H1 (cell line): ENCODE data around the gene TTC27. TPM values are rescaled to one million over a fixed set of nuclear protein-coding genes. Genes with fewer than 3 reads are reported as not detected.

ENCODE experiments used
- ASH2L ChIP-seq: fragments of 200-600, 300-600 bp; sonication (generic); IDR thresholded peaks from one replicate; pipeline ENCODE4 v1.7.1; 2017; ENCODE audit warnings: low read length
- BACH1 ChIP-seq: IDR thresholded peaks from 2 replicates; pipeline ENCODE4 v1.6.1; 2012; ENCODE audit warnings: low read length, improper control_type of control experiment
- CBX8 ChIP-seq: fragments of 300-800, 300-1000 bp; sonication (generic); IDR thresholded peaks from 2 replicates; pipeline ENCODE4 v1.7.1; 2016; ENCODE audit warnings: low read depth, low read length, borderline replicate concordance
- CEBPB ChIP-seq: IDR thresholded peaks from 2 replicates; pipeline ENCODE4 v1.6.1; 2012; ENCODE audit warnings: low read depth, low read length
- CHD2 ChIP-seq: IDR thresholded peaks from 2 replicates; pipeline ENCODE4 v1.6.1; 2012; ENCODE audit warnings: low read length, improper control_type of control experiment
- CREB1 ChIP-seq: IDR thresholded peaks from 2 replicates; pipeline ENCODE4 v1.6.1; 2012; ENCODE audit warnings: inconsistent platforms
- CTBP2 ChIP-seq: IDR thresholded peaks from 2 replicates; pipeline ENCODE4 v1.7.0; 2011; ENCODE audit warnings: borderline replicate concordance, mild to moderate bottlenecking, moderate library complexity, mixed read lengths, low read length; ENCODE audit not compliant: insufficient read depth, insufficient read length
- E2F6 ChIP-seq: IDR thresholded peaks from 2 replicates; pipeline ENCODE4 v1.6.1; 2012; ENCODE audit warnings: inconsistent platforms
- JUND ChIP-seq: IDR thresholded peaks from 2 replicates; pipeline ENCODE4 v1.6.1; 2011; ENCODE audit warnings: mild to moderate bottlenecking, improper control_type of control experiment, low read length
- MAFK ChIP-seq: IDR thresholded peaks from 2 replicates; pipeline ENCODE4 v1.6.1; 2012; ENCODE audit warnings: low read depth, mild to moderate bottlenecking, improper control_type of control experiment, low read length
- NRF1 ChIP-seq: IDR thresholded peaks from 2 replicates; pipeline ENCODE4 v1.6.1; 2011; ENCODE audit warnings: mild to moderate bottlenecking, low read depth, low read length, improper control_type of control experiment
- PHF8 ChIP-seq: fragments of 200-600 bp; sonication (generic); conservative IDR thresholded peaks from 2 replicates; pipeline ENCODE4 v1.7.1; 2012; ENCODE audit warnings: low read depth, mild to moderate bottlenecking, inconsistent platforms, low read length, moderate library complexity
- POLR2AphosphoS5 ChIP-seq: IDR thresholded peaks from 2 replicates; pipeline ENCODE4 v1.6.1; 2011; ENCODE audit warnings: low read depth, low read length
- RNF2 ChIP-seq: fragments of 200-900, 300-1000 bp; sonication (generic); IDR thresholded peaks from 2 replicates; pipeline ENCODE4 v1.7.1; 2016; ENCODE audit warnings: borderline replicate concordance, low read depth, mild to moderate bottlenecking, antibody characterized with exemption, low read length; ENCODE audit not compliant: poor library complexity, severe bottlenecking; ENCODE audit errors: missing control alignments
- SIN3A ChIP-seq, 2 experiments: IDR thresholded peaks in 1 of 2; conservative IDR thresholded peaks in 1 of 2; 2 replicates each; pipeline ENCODE4 v1.6.1; 2011 to 2012; ENCODE audit warnings: low read length in 2 of 2, improper control_type of control experiment in 1 of 2, low read depth in 1 of 2, mild to moderate bottlenecking in 1 of 2
- SP1 ChIP-seq: IDR thresholded peaks from 2 replicates; pipeline ENCODE4 v1.6.1; 2011; ENCODE audit warnings: low read depth, low read length
- SP4 ChIP-seq: IDR thresholded peaks from 2 replicates; pipeline ENCODE4 v1.6.1; 2012; ENCODE audit warnings: low read length, inconsistent platforms
- SRF ChIP-seq: IDR thresholded peaks from 2 replicates; pipeline ENCODE4 v1.6.1; 2011; ENCODE audit warnings: mild to moderate bottlenecking, low read depth, low read length, moderate library complexity
- TAF1 ChIP-seq: IDR thresholded peaks from 2 replicates; pipeline ENCODE4 v1.6.1; 2011; ENCODE audit warnings: mild to moderate bottlenecking, low read depth, low read length
- TCF12 ChIP-seq: IDR thresholded peaks from 2 replicates; pipeline ENCODE4 v1.6.1; 2011; ENCODE audit warnings: low read depth, mild to moderate bottlenecking, low read length
- USF2 ChIP-seq: IDR thresholded peaks from 2 replicates; pipeline ENCODE4 v1.6.1; 2011; ENCODE audit warnings: low read length, improper control_type of control experiment
- YY1 ChIP-seq: IDR thresholded peaks from 2 replicates; pipeline ENCODE4 v1.6.1; 2011; ENCODE audit warnings: low read depth, mild to moderate bottlenecking, low read length
- ZNF274 ChIP-seq: IDR thresholded peaks from 2 replicates; pipeline ENCODE4 v1.7.0; 2012; ENCODE audit warnings: low read length, borderline replicate concordance; ENCODE audit errors: extremely low read depth
- polyA plus RNA-seq, 7 experiments: library from polyadenylated mRNA; depleted of rRNA in 3 of 7; stranded (reverse) in 5 of 7; unstranded in 2 of 7; fragments of >200 nt in 5 of 7; fragments of 200-250 nt in 2 of 7; gene quantifications; 1 replicate in 5 of 7; 2 replicates in 1 of 7; 4 replicates in 1 of 7; pipeline versions ENCODE4 v1.2.1 to v1.2.3, GENCODE V29; 2011 to 2013; ENCODE audit warnings: missing spikeins in 2 of 7, mixed read lengths in 2 of 7
- total RNA-seq: library from RNA; stranded (reverse); fragmentation: NEBNext Ultra II Directional; extraction: Animal tissue kit (Norgen Biotek cat#: 25700); gene quantifications from 2 replicates; pipeline ENCODE4 v1.2.1, GENCODE V29; 2021

TTC27 gene
- total and polyA plus RNA-seq, 2 of the 8 experiments (the other 6 are each of a cell fraction or from before 2014, with no cell fraction given), result 13.8 to 29.1 TPM

- TF ChIP-seq BACH1 (peak; percentile 40; the same call in 1 of the 2 replicates), ZNF274 (no peak), CREB1 (no peak), ASH2L (peak; percentile 88), SP4 (no peak), NRF1 (no peak), E2F6 (peak; percentile 50; the same call in 1 of the 2 replicates), PHF8 (peak; percentile 71; the same call in 1 of the 2 replicates), TAF1 (peak; percentile 85), CBX8 (no peak), JUND (no peak), SRF (no peak), USF2 (no peak), MAFK (no peak), POLR2AphosphoS5 (peak; percentile 75), YY1 (peak; percentile 98), CHD2 (no peak), CTBP2 (no peak), SIN3A (conservative IDR thresholded peaks at IDR 0.05 in 1 of 2, IDR thresholded peaks at IDR 0.05 in 1 of 2; ENCODE audit: low read depth in 1 of 2, low read length in 2 of 2) (peak; percentile 95; a peak in 3 of 4 replicates), RNF2 (no peak), SP1 (0 out of 2 replicates have a peak, but pooled peaks have one; percentile 60), TCF12 (0 out of 2 replicates have a peak, but pooled peaks have one; percentile 49), CEBPB (no peak)
These were observed at the start of gene TTC27 (continued) for GRCh38 chr2:32627814-32628579.
